Stimulated activated CD8-positive, alpha-beta memory T cell treated with anti-CD3 and anti-CD28 coated beads, Interleukin-12 subunit alpha, Interleukin-12 subunit beta, amount 100 ng/mL, for 4 hours (primary cell): ENCODE data around the gene LZTR1.
"Not testable (repeated sequence)": the region's sequence is repeated elsewhere in the genome, so short reads cannot be mapped to it uniquely, and the experiment has no call there.

Experiments
- DNase-seq: peaks from one replicate; pipeline ENCODE4 v3.0.0-alpha.2; 2020; ENCODE audit warnings: low read depth

Gene LZTR1

DNA sequence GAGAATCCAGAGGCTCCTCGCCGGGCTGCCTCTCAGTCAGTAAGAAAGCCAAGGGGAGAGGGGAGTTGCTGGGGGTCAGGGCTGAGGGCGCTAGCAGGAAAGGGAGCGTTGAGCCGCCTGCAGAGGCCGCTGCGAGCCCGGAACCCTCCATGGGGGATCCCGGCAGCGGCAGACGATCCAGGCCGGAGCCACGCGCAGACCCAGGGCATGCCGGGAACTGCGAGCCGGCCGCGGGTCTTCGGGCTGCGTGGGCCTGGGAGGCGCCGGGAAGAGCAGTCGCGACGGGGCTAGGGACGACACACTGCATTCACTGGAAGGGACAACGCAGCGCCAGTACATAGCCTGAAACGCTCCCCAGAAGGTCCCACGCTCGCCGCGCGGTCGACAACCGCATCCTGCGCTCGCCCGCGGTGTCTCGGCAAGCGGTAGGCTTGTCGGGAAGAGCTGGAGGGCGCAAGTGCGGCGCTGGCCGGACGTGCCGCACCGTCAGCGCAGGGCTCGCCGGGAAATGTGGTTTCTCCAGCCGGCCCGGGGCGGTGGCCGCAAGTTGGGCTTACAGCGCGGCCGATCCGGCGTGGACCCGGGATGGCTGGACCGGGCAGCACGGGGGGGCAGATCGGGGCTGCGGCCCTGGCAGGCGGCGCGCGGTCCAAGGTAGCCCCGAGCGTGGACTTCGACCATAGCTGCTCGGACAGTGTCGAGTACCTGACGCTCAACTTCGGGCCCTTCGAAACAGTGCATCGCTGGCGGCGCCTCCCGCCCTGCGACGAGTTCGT is at the start of gene LZTR1:
Gene LZTR1 (plus strand): TSS at position 511 of the 776 bp plus-strand sequence. CDS start 75 bp downstream, at position 586.
- peak; percentile 58 for DNase-seq

DNA sequence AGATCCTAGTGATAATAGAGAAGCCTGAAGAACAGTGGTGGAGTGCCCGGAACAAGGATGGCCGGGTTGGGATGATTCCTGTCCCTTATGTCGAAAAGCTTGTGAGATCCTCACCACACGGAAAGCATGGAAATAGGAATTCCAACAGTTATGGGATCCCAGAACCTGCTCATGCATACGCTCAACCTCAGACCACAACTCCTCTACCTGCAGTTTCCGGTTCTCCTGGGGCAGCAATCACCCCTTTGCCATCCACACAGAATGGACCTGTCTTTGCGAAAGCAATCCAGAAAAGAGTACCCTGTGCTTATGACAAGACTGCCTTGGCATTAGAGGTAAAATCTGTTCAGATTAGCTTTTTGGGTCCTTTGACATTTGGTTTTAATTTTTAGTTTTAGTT is 48.2 kb upstream of the LZTR1 start:
- DNase-seq = no peak

DNA sequence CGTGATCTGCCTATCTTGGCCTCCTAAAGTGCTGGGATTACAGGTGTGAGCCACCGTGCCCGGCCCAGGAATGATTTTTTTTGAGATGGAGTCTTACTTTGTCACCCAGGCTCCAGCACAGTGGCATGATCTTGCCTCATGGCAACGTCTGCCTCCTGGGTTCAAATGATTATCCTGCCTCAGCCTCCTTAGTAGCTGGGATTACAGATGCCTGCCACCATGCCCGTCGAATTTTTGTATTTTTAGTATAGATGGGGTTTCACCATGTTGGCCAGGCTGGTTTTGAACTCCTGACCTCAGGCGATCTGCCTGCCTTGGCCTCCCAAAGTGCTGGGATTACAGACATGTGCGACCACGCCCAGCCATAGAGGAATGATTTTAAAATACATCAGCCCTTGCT is 47.0 kb upstream of the LZTR1 start:
- not testable (repeated sequence) for DNase-seq

DNA sequence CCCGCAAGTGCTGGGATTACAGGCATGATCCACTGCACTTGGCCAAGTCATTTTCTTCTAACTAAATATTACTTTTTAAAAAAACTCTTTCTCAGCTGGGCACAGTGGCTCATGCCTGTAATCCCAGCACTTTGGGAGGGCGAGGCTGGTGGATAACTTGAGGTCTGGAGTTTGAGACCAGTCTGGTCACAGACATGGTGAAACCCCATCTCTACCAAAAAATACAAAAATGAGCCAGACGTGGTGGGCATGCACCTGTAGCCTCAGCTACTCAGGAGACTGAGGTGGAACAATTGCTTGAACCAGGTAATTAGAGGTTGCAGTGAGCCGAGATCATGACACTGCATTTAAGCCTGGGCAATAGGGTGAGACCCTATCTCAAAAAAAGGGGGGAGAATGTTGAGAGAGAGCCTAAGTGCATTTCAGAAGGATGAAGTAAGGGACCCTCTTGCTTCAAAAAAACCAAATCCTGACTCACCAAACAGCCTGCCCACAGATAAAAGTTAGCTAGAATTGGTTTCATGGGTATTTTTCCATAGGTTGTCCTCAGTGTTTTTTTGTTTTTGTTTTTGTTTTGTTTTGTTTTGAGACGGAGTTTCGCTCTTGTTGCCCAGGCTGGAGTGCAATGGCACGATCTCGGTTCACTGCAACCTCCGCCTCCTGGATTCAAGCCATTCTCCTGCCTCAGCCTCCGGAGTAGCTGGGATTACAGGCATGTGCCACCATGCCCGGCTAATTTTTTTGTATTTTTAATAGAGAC is 46.1 kb upstream of the LZTR1 start:
- DNase-seq = not testable (repeated sequence)

DNA sequence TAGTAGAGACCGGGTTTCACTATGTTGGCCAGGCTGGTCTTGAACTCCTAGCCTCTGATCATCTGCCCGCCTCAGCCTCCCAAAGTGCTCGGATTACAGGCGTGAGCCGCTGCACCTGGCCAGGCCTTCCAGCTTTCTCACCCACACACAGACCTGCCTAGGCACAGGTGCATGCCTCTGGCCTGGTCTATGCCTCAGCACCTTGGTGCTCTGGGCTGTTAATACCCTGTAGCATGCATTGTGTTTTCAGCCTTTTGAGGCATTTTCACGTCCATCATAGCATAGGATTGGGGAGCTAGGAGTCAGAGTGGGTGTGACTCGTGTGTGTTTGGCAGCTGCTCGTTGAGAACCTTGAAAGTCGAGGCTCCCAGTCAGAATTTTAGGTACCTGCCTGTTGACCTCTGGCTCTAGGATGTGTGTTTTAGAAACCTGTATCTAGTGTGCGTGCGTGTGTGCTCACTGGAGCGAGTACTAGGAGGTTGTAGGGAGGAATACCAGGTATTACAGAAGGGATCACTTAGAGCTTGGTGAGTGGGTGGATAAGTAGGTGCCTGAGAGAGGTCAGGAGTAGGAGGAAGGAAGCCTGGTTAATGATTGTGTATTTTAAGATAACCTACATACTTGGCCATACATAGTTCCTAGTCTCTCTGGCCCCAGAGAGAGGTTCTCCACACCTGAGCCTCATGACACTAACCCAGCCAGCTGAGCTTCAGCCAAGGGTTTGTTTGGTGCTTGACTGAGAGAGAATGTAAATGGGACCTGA is 44.9 kb upstream of the LZTR1 start:
- DNase-seq = no peak

DNA sequence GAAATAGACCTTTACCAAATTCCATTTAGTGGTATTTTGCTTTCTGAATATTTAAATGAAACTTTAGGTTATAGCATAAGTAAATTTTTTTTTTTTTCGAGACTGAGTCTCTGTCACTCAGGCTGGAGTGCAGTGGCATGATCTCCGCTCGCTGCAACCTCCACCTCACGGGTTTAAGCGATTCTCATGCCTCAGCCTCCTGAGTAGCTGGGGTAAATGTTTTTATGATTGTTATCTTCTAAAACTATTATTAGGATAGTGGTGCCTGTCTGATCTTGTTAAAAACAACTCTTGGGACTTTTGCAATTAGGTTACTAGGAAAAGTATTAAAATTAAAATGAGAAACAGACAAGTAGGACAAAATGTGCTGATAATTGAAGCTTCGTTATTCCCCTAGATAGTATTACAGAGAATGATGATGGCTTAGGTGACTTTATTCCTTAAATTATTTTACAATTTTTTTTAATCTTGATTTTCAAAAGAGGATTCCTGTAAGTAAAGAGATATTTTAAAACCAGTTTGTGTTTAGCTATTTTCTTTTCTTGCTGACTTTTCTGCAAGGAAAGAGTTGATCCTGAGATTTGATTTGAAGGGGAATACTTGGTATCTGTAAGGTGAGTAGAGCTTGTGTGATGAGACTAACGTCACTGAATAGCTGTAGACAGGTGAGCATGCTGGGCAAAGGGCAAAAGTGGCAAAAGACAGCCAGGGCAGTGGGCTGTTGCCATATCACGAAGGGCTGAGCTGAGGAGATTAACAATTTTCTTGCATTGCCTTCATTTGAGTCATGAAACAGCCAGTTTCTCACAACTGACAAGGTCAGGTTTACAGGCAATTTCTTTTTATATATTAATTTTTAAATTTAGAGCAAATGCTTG is 44.1 kb upstream of the LZTR1 start:
- no peak for DNase-seq

DNA sequence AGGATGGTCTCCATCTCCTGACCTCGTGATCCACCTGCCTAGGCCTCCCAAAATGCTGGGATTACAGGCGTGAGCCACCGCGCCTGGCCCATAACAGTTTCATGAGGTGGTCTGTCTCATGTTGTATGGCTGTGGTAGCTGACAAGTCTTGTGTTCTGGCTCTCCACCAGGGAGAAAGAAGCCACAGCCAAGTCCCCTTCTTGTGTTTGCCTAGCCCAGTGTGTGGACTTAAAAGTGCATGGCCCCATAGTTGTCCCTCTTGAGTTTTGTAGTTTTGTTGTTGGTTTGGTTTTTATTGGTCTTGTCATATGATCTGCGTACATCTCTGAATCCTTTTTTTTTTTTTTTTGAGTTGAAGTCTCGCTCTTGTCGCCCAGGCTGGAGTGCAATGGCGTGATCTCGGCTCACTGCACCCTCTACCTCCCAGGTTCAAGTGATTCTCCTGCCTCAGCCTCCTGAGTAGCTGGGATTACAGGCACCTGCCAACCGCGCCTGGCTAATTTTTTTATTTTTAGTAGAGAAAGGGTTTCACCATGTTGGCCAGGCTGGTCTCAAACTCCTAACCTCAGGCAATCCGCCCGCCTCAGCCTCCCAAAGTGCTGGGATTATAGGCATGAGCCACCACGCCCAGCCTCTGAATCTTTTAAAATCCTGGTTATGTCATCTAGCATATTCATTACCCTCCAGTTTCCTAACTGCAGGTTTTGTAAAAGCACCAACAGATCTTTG is 42.5 kb upstream of the LZTR1 start:
- DNase-seq = not testable (repeated sequence)

DNA sequence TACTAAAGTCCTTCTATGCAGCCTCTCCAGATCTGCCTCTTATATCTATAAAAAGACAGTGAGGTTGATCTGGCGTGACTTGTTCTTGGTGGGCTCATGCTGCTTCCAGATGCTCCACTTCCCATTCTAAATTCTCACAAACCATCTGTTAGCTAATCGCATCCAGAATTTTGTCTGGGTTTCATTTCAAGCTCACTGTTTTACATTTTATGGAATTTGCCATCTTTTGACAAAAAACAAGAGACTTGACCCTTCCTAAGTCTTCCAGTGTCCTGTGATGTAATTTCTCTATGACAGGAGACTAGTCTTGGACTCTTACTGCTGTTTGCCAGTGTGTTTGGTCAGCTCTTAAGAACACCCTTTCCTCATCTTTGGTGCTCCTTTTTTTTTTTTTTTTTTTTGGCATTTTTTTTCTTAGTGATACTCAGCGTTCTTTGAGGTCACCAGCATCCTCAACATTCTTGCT is 41.9 kb upstream of the LZTR1 start:
- DNase-seq = no peak

DNA sequence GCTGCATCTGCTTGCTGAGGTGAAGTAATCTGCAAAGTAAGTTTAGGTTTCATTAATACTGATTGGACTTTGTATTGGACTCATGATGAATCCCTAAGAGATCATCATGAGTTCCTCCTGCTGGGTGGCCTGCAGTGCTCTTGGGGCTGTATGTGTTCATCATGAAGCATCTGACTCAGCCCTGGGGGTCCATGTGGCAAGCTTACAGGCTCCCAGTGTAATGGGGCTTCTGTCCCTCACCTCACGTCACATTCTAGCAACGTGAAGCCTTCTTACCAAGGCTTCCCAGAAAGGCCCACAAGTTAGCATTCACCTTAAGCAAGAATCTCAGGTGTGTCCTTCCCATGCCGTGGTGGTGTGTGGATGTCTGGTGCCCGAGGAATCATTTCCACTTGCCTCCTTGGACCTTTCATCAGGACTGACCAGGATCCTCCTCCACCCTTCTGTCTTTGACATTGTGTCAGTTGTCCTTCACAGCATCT is 41.2 kb upstream of the LZTR1 start:
- no peak for DNase-seq

DNA sequence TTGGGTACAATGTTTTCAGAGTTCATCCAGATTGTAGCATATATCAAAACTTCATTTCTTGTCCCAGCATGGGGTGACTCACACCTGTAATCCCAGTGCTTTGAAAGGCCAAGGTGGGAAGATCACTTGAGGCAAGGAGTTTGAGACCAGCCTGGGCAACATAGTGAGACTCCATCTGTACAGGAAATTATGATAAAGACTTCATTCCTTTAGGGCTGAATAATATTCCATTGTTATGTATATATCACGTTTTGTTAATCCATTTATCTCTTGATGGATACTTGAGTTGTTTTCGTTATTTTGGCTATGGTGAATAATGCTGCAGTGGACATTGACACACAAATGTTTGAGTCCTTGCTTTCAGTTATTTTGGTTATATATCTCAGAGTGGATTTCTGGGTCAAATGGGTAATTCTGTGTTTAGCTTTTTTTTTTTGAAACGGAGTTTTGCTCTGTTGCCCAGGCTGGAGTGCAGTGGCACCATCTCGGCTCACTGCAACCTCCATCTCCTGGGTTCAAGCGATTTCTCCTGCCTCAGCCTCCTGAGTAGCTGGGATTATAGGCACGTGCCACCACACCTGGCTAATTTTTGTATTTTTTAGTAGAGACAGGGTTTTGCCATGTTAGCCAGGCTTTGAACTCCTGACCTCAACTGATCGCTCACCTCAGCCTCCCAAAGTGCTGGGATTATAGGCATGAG is 39.7 kb upstream of the LZTR1 start:
- DNase-seq = not testable (repeated sequence)

DNA sequence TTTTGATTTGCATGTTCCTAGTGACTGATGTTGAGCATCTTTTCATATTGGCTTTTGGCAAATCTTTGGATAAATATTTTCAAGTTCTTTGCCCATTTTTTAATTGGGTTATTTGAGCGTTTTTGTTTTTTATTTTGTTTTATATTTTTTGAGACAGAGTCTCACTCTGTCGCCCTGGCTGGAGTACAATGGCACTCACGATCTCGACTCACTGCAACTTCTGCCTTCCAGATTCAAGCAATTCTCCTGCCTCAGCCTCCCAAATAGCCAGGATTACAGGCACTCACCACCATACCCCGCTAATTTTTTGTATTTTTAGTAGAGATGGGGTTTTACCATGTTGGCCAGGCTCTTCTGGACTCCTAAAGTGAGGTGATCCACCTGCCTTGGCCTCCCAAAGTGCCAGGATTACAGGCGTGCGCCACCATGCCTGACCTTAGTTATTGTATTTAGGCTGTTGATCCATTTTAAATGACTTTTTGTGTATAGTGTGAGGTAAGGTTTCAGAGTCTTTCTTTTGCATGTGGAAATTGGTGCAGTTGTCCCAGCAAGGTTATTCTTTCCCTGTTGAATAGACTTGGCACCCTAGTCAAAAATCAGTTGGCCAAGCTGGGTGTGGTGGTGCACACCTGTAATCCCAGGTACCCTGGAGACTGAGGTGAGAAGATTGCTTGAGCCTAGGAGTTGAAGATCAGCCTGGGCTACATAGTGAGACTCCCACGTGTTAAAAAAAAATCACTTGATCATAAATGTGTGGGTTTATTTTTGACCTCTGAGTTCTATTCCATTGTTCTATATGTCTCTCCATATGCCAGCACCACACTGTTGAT is 38.8 kb upstream of the LZTR1 start:
- no peak for DNase-seq

DNA sequence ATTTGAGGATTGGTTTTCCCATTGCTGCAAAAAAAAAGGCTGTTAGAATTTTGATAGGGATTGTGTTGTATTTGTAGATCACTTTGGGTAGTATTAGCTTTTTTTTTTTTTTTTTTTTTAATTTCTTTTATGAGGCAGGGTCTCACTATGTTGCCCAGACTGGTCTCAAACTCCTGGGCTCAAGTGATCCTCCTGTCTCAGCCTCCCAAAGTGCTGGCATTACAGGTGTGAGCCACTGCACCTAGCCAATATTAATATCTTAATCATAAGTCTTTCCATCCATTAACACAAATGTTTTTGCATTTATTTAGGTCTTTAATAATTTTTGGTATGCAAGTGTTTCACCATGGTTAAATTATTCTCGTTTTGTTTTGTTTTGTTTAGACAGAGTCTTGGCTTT is 38.1 kb upstream of the LZTR1 start:
- DNase-seq = no peak

DNA sequence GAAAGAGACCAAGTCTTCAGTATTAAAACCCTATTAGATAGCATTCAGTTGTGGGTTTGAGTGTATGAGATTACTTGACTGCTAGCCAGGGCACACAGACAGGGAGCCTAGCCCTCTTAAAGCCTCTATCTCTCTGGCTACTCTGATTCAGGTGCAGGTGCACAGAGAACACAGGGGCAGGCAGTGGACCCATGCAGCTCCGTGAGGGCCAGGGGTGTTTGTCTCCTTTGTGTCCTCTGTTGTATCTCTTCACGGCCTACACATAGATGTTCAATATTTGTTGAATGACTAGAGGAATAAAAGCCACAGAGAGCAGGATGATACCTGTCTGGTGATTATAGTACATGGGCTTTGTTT is 36.5 kb upstream of the LZTR1 start:
- no peak for DNase-seq

DNA sequence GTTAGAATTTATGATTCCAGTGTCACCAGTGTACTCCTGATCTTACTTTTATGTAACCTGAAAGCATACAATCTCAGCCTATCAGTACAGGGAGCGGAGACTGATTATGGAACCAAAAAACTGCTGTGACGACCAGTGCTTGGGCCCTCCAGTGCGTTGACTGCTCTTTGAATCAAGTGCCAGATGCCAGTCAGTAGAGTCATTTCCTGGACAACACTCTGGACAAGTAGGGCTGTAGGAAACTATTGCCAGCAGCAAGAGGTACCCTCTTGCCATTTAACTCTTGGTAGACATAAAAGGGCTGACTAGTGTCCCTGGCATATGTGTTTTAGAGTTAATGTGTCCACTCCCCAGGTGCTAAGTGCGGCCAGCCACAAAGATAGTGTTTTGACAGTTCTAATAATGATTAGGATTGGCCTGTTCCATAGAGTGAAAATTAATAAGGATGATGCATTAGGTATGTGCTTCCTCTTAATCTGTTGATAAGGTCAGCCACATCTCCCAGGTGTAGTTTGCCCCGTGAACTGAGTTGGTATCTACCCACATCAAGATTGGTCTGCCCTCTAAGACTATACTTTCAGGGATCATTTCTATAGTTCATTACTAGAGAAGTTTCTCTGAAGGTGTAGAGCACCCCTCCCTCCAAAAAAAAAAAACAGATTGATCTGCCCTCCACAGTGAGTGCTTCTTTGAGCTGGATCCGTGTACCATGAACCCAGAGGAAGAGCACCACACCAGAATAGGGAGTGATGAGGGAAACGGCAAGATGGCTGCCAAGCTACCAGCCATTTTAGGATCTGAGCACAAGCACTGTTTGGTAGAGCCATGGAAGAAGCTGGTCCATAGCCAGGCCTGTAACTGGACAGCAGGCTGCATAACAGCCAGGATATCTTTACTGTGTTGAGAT is 35.8 kb upstream of the LZTR1 start:
- DNase-seq = no peak

DNA sequence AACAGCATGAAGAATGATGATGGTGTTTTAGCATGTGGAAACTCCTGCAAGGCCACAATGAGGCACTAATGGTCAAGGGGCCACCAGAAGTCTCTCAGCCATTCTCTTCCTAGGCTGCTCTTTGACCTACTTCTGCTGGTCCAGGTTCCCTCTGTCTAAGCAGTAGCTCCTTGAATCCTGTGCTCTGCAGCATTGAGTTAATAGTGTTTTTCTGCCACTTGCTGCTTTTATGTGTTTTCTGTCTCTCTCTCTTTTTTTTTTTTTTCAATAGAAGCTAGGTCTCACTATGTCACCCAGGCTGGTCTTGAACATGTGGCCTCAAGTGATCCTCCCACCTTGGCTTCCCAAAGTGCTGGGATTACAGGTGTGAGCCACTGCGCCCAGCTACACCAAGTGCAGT is 35.1 kb upstream of the LZTR1 start:
- no peak for DNase-seq

DNA sequence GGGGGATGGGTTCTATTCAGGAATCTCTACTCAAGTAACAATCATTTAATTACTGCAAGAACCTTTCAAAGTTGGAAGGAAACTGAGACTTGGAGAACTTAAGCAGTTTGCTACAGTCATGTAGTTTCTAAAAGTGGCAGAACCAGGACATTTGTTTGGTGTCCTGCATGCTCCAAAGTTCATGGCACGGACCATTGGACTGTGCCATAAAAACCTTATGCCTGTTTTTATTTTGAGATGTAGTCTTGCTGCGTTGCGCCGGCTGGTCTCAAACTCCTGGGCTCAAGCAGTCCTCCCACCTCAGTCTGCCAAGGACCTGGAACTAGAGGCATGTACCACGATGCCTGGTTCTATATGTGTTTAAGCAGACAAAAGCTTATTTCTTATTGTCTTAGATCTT is 33.6 kb upstream of the LZTR1 start:
- DNase-seq = no peak

DNA sequence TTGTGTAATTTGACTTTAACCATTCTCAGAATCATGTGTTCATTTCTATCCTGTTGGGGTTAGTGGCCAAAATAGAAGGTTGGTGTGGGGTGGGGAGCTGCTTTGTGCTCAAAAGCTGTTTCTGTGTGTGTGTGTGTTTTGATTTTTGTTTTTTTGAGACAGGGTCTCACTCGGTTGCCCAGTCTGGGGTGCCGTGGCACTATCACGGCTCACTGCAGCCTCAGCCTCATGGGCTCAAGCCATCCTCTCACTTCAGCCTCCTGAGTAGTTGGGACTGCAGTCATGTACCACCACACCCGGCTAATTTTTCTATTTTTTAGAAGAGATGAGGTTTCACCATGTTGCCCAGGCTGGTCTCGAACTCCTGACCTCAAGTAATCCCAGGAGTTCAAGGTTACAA is 33.1 kb upstream of the LZTR1 start:
- DNase-seq = no peak

DNA sequence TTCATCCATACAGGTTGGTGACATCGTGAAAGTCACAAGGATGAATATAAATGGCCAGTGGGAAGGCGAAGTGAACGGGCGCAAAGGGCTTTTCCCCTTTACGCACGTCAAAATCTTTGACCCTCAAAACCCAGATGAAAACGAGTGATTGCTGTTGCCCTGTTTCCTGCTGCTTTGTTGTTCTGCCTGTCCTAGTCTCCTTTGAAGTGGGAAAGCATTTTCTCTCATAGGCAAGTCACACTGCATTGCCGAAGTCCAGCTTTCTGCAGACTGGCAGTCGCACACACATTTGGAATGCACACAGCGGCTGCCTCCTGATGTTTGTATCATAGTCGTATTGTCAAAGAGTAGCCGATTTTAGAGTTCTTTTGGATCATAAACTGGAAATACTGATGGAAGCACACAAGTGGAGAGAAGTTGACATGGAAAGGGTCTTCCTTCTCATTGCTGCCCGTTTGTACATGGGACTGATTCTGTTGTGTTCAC is 32.4 kb upstream of the LZTR1 start:
- DNase-seq = no peak
